Panc1 (cell line): ENCODE measurements around the gene BCL2L1. TPM values are rescaled to one million over a fixed set of nuclear protein-coding genes. Genes with fewer than 3 reads are reported as not detected.
A peak's percentile ranks its signal among the peaks of the same experiment; 100 is the strongest.

Experiments
- ATAC-seq: fragments of 200-7000 bp; cut with Tn5 transposase; 2 replicates; pipeline ENCODE4 v1.9.1; 2020; ENCODE audit warnings: mild to moderate bottlenecking, moderate library complexity
- BruUV-seq: library from RNA; stranded (reverse); fragments of 400-500 nt; replicated peaks from 2 replicates; lab custom pipeline; 2021; lab: Mats Ljungman, UMichigan
- CTCF ChIA-PET: fragments of 300-600 bp; sonication (Branson Sonifier 250); formaldehyde crosslinking; loops from one replicate; lab custom pipeline; 2022; ENCODE audit warnings: antibody characterized with exemption; lab: Charles Lee
- POLR2A ChIA-PET: fragments of 300-600 bp; sonication (Branson Sonifier 250); formaldehyde crosslinking; loops from one replicate; lab custom pipeline; 2022; ENCODE audit warnings: antibody characterized with exemption; lab: Charles Lee
- DNase-seq: peaks from one replicate; pipeline ENCODE4 v3.0.0-alpha.2; 2010; ENCODE audit warnings: low read depth, low spot score
- H3K27ac ChIP-seq: 2 replicates; pipeline ENCODE4 v1.5.1; 2011; ENCODE audit warnings: mild to moderate bottlenecking, low read length, inconsistent platforms
- H3K27me3 ChIP-seq: fragments of 200-500 bp; sonication (Bioruptor generic); 2 replicates; pipeline ENCODE4 v1.6.0; 2014; ENCODE audit warnings: low read length, inconsistent platforms; ENCODE audit not compliant: control insufficient read depth, insufficient read depth
- H3K36me3 ChIP-seq: fragments of 200-500 bp; sonication (Bioruptor generic); 2 replicates; pipeline ENCODE4 v1.5.1; 2014; ENCODE audit warnings: inconsistent platforms, mild to moderate bottlenecking, low read length, moderate library complexity; ENCODE audit not compliant: control insufficient read depth, insufficient read depth
- H3K4me1 ChIP-seq: 2 replicates; pipeline ENCODE4 v1.5.1; 2011; ENCODE audit warnings: inconsistent platforms, mild to moderate bottlenecking, low read length, moderate library complexity; ENCODE audit not compliant: control insufficient read depth, insufficient read depth
- H3K4me3 ChIP-seq, 2 experiments: 2 replicates each; pipeline ENCODE4 v1.5.1; 2011 to 2012; ENCODE audit warnings: low read depth in 2 of 2, low read length in 2 of 2, mild to moderate bottlenecking in 2 of 2, inconsistent platforms in 1 of 2, moderate library complexity in 1 of 2
- H3K9me3 ChIP-seq: fragments of 200-500 bp; sonication (Bioruptor generic); 2 replicates; pipeline ENCODE4 v1.5.1; 2014; ENCODE audit warnings: low read depth, mild to moderate bottlenecking, inconsistent platforms, low read length, moderate library complexity; ENCODE audit not compliant: control insufficient read depth, insufficient read depth
- CTCF ChIP-seq: fragments of 450-650 bp; IDR thresholded peaks from 2 replicates; pipeline ENCODE4 v1.5.1; 2017; ENCODE audit warnings: mild to moderate bottlenecking
- POLR2AphosphoS5 ChIP-seq: IDR thresholded peaks from 2 replicates; pipeline ENCODE4 v1.6.1; 2012; ENCODE audit warnings: mild to moderate bottlenecking, low read depth, low read length, moderate library complexity
- SIN3A ChIP-seq: IDR thresholded peaks from 2 replicates; pipeline ENCODE4 v1.6.1; 2012; ENCODE audit warnings: low read depth, mild to moderate bottlenecking, low read length, moderate library complexity, borderline replicate concordance; ENCODE audit not compliant: insufficient read depth
- TCF7L2 ChIP-seq: IDR thresholded peaks from 2 replicates; pipeline ENCODE4 v1.6.1; 2011; ENCODE audit warnings: mild to moderate bottlenecking, low read depth, low read length, inconsistent platforms
- in situ Hi-C: cut with HindIII; loops from 2 replicates; pipeline ENCODE4 v1.10.0; 2016; ENCODE audit warnings: low sequenced_read_pairs, low pct_unique_long_range_greater_than_20kb
- intact Hi-C: fragments of 100-400 bp; cut with micrococcal nuclease; formaldehyde crosslinking; loops from one replicate; pipeline ENCODE4 v1.10.0; 2022; ENCODE audit not compliant: unreplicated experiment
- total RNA-seq: library from RNA; stranded (reverse); gene quantifications from one replicate; pipeline ENCODE4 v1.2.1, GENCODE V29; 2021; ENCODE audit not compliant: unreplicated experiment
- TF ChIP-seq, protein P1 (sequence below), 2 experiments: IDR thresholded peaks; 2 replicates each; pipeline ENCODE4 v1.6.1; 2011 to 2012; ENCODE audit warnings: low read depth in 2 of 2, control low read depth in 1 of 2, low read length in 1 of 2, mild to moderate bottlenecking in 1 of 2, moderate library complexity in 1 of 2; ENCODE audit not compliant: insufficient read depth in 1 of 2

Gene BCL2L1
- total RNA-seq, 1 experiment from 2014 or later, result 150 TPM

GRCh38 chr20:31738729-31739549, 16.3 kb upstream of the BCL2L1 start, which contains the start of gene TPX2:
TSS of gene TPX2 (plus strand) at chr20:31739290. CDS start at chr20:31757477, 18,187 bp downstream.
- intact Hi-C loops, result no loop called here
- peak within 1 kb of the TSS; percentile 99 for H3K27ac ChIP-seq
- TF ChIP-seq POLR2AphosphoS5, result peak; percentile 98
- peak; percentile 70; the same call in 1 of the 2 replicates for TF ChIP-seq TCF7L2
- TF ChIP-seq CTCF, result no peak
- peak; percentile 95 for TF ChIP-seq SIN3A
- TF ChIP-seq, protein P1, sequence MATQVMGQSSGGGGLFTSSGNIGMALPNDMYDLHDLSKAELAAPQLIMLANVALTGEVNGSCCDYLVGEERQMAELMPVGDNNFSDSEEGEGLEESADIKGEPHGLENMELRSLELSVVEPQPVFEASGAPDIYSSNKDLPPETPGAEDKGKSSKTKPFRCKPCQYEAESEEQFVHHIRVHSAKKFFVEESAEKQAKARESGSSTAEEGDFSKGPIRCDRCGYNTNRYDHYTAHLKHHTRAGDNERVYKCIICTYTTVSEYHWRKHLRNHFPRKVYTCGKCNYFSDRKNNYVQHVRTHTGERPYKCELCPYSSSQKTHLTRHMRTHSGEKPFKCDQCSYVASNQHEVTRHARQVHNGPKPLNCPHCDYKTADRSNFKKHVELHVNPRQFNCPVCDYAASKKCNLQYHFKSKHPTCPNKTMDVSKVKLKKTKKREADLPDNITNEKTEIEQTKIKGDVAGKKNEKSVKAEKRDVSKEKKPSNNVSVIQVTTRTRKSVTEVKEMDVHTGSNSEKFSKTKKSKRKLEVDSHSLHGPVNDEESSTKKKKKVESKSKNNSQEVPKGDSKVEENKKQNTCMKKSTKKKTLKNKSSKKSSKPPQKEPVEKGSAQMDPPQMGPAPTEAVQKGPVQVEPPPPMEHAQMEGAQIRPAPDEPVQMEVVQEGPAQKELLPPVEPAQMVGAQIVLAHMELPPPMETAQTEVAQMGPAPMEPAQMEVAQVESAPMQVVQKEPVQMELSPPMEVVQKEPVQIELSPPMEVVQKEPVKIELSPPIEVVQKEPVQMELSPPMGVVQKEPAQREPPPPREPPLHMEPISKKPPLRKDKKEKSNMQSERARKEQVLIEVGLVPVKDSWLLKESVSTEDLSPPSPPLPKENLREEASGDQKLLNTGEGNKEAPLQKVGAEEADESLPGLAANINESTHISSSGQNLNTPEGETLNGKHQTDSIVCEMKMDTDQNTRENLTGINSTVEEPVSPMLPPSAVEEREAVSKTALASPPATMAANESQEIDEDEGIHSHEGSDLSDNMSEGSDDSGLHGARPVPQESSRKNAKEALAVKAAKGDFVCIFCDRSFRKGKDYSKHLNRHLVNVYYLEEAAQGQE (IDR thresholded peaks at IDR 0.05; ENCODE audit: insufficient read depth in 1 of 2, low read depth in 2 of 2, low read length in 1 of 2), result peak in 1 of 2 experiments; percentile 41; a peak in 2 of 4 replicates
- DNase-seq, result peak; percentile 100
- H3K4me1 ChIP-seq, result peaks cover 24% of the 10 kb centered on the region
- H3K9me3 ChIP-seq, result no peaks in the 10 kb centered on the region
- H3K4me3 ChIP-seq, result peak within 1 kb of the TSS; percentile 71 to 79
- peaks cover 9% of the 10 kb centered on the region for H3K36me3 ChIP-seq
- peak; percentile 99 for ATAC-seq
- POLR2A ChIA-PET, result interaction anchor here (0.5 to 1.4 kb wide), 4 partner anchors 13 to 166 kb away, joined by 4 to 15 read pairs (median 6); partner anchors contain the start of gene BCL2L1
- no peaks in the 10 kb centered on the region for H3K27me3 ChIP-seq
- in situ Hi-C loops, result no loop called here
- BruUV-seq, result no TSS peak
- CTCF ChIA-PET, result interaction anchor here (0.6 to 1.6 kb wide), 5 partner anchors 10 to 79 kb away, joined by 3 to 11 read pairs (median 3); no protein-coding TSS in a partner anchor

DNA sequence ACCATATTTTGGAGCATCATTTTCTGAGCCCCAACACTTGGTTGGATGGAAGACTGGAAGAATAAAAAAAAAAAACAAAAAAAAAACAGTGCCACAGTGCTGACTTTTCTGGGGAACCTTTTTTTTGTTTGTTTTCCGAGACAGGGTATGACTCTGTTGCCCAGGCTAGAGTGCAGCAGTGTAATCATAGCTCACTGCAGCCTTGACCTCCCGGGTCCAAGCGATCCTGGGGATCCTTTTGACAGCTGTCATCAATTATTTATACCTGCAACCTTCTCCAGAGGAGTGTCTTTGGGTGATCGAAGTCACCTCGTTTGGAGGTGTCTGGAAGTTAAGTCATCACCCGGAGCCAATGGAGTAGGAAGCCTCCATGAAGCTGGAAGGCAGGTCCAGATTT, 8.7 kb upstream of the BCL2L1 start:
- Histone ChIP-seq H3K27me3 (no peaks in the 10 kb centered on the region), H3K4me1 (no peaks in the 10 kb centered on the region), H3K36me3 (no peaks in the 10 kb centered on the region), H3K9me3 (no peaks in the 10 kb centered on the region), H3K4me3 (no peak overlapping the region), H3K27ac (no peak overlapping the region)
- POLR2A ChIA-PET, result no interaction called here
- in situ Hi-C loops (no loop called here), intact Hi-C loops (no loop called here)
- DNase-seq (no peak), ATAC-seq (no peak)
- BruUV-seq, result no TSS peak
- no peak for TF ChIP-seq CTCF
- TF ChIP-seq, protein P1 (IDR thresholded peaks at IDR 0.05; ENCODE audit: insufficient read depth in 1 of 2, low read depth in 2 of 2, low read length in 1 of 2), result no peak
- TF ChIP-seq TCF7L2, result no peak
- no peak for TF ChIP-seq SIN3A
- no peak for TF ChIP-seq POLR2AphosphoS5
- CTCF ChIA-PET, result interaction anchor here (0.7 to 1.1 kb wide), 2 partner anchors 69 to 163 kb away, joined by 4 to 5 read pairs; no protein-coding TSS in a partner anchor
